Muscle layer of duodenum (tissue), 2 donors: ENCODE results near the gene ADAMTS9.

Source experiments
- H3K27ac ChIP-seq: one replicate; pipeline ENCODE4 v1.7.0; 2013; ENCODE audit warnings: mild to moderate bottlenecking, low read length
- H3K27me3 ChIP-seq: one replicate; pipeline ENCODE4 v1.7.0; 2013; ENCODE audit warnings: low read depth, mild to moderate bottlenecking, control low read depth, low read length
- H3K36me3 ChIP-seq, 2 donors: one replicate each; pipeline ENCODE4 v1.7.0; 2013; ENCODE audit warnings: low read length in 2 of 2, control low read depth in 1 of 2, mild to moderate bottlenecking in 1 of 2; ENCODE audit not compliant: insufficient read depth in 2 of 2, control insufficient read depth in 1 of 2
- H3K4me1 ChIP-seq, 2 donors: one replicate each; pipeline ENCODE4 v1.7.0; 2013; ENCODE audit warnings: low read length in 2 of 2, mild to moderate bottlenecking in 2 of 2, control low read depth in 1 of 2, moderate library complexity in 1 of 2; ENCODE audit not compliant: insufficient read depth in 2 of 2, control insufficient read depth in 1 of 2
- H3K4me3 ChIP-seq, 2 donors: one replicate each; pipeline ENCODE4 v1.7.0; 2013; ENCODE audit warnings: low read length in 2 of 2, low read depth in 1 of 2, mild to moderate bottlenecking in 1 of 2
- H3K9me3 ChIP-seq, 2 donors: one replicate each; pipeline ENCODE4 v1.7.0; 2013; ENCODE audit warnings: low read length in 2 of 2, control low read depth in 1 of 2, mild to moderate bottlenecking in 1 of 2; ENCODE audit not compliant: control insufficient read depth in 1 of 2
- donor health status: healthy.

Gene ADAMTS9

DNA sequence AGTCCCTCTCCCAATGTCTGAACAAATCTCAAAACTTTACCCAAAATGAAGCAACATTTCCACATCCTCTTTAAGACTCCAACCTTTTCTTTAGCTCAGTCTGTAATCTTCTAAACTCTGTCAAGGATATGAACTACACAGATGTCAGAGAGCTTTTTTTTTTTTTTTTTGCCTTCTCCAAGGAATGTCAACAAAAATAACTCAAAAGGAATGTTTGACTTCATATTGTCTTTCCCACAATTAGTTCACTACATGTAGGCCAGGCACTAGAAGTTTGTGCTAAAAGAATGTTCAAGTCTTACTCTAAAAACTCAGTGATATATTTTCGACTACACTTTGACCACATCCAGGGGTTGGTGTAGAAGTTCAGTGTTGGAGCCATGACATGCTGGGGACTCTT lies 37.1 kb downstream of the ADAMTS9 start:
- Histone ChIP-seq H3K36me3 (peaks cover 6 to 18% of the 10 kb centered on the region in 2 donors), H3K27ac (no peak overlapping the region), H3K4me1 (peaks cover 0 to 7% of the 10 kb centered on the region in 2 donors), H3K4me3 (no peak overlapping the region), H3K27me3 (no peaks in the 10 kb centered on the region), H3K9me3 (no peaks in the 10 kb centered on the region)

DNA sequence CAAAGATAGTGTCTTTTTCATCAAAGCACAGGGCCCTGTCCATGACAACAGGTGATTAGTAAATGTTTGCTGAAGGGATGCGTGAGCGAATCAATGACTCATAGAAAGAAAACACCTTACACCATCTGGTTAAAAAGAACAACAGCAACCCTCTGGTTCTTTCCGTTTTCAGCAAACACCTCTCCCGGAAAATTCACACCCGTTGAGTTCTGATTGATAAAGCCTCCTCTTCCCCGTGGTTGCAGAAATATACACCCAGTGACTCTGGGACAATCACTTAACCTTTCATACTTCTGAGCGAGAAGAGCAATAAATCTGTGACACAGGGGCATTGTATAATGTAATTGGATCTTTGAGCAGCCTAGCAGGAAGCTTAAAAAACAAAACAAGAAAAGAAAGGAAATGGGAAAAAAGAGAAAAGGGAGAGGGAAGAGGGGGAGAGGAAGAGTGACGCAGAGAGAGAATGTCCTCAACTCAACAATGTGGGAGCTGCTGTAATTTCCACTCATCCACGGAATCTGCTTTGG lies 37.6 kb downstream of the ADAMTS9 start:
- Histone ChIP-seq H3K27me3 (no peaks in the 10 kb centered on the region), H3K36me3 (peaks cover under 1 to 16% of the 10 kb centered on the region in 2 donors), H3K9me3 (no peaks in the 10 kb centered on the region), H3K4me1 (peaks cover 0 to 10% of the 10 kb centered on the region in 2 donors), H3K27ac (no peak overlapping the region), H3K4me3 (no peak overlapping the region)

DNA sequence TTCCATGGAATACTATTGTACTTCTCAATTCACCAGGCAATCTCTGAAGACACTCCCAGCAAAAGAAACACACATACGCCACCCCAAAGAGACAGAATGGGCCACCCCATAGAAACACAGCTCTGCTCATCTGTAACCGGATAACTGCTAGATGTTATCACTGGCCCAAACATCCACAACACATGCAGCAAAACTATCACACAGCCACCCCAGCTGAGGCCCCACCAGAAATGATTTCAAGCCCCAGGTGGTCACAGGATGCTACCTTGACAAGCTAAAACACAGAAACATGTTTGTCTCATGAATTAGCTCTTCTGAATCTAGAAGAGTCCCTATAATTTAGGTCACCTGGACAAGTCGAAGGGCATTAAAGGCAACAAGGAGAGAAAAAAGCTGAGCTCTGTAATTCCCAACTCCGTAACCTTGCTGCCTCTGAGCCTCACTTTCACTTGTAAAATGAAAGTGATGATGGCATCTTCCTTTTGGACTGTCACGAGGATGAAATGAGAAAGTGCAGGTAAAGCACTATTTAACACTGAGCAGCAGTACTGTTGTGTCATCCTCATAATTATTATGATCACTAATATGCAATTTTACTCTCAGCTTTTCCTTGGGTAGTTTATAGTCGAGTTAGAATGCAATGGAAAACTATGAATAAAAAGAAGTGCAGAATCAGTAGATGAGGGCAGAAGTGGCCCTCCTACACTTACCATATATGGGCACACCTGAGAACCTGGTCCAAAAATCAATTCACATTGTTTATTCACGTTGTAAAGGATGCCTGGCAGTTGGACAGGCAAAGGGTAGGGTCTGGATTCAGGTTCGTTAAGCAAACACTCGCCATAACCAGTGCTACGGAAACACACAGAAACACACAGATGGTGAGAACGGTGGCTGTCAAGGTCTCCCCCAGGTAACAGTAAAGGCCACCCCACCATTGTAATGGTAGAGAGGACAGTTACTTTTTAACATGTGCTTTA lies 38.6 kb downstream of the ADAMTS9 start:
- Histone ChIP-seq H3K27me3 (no peaks in the 10 kb centered on the region), H3K27ac (no peak overlapping the region), H3K4me1 (peaks cover 0 to 10% of the 10 kb centered on the region in 2 donors), H3K36me3 (peaks cover 0 to 9% of the 10 kb centered on the region in 2 donors), H3K4me3 (no peak overlapping the region), H3K9me3 (no peaks in the 10 kb centered on the region)

DNA sequence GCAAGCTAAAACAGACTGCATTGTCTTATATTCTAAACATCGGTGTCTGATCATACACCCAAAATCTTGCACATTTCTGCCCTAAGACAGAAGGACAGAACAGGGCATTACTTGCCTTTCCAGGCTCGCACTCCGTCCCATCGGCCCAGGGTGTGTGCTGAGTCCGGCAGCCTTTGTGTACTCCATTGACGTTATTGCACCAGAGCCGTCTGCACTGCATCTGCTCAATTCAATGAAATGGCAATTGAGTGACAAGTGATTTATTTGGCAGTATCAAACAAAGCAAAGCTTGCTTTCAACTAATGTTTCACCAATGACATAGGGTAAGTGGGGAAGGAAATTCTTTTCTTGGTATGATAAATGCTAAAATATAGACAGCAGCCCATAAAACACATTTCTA lies 40.0 kb downstream of the ADAMTS9 start:
- Histone ChIP-seq H3K4me1 (peaks cover 0 to 10% of the 10 kb centered on the region in 2 donors), H3K36me3 (peaks cover 0 to 4% of the 10 kb centered on the region in 2 donors), H3K9me3 (no peaks in the 10 kb centered on the region), H3K27ac (no peak overlapping the region), H3K27me3 (no peaks in the 10 kb centered on the region), H3K4me3 (no peak overlapping the region)

DNA sequence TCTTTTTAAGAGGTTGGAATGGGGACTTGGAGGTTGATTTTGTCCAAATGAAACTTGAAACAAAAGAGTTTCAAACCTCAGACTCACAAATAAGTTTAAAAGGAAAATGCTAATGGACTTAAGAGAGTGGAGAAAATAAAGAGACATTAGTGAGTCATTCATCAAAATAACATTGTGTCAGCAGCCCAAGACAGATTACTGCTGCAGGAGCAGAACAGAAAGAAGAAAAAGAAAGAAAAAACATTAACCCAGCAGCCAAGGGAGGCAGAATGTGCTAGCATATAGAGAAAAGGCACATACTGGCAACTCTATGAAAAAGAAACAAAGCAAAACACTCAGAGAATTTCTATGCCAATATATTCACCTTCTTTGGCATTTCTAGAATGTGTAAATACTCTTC lies 42.6 kb downstream of the ADAMTS9 start:
- Histone ChIP-seq H3K4me1 (peaks cover 0 to 5% of the 10 kb centered on the region in 2 donors), H3K27me3 (no peaks in the 10 kb centered on the region), H3K36me3 (peaks cover 0 to under 1% of the 10 kb centered on the region in 2 donors), H3K9me3 (no peaks in the 10 kb centered on the region), H3K27ac (no peak overlapping the region), H3K4me3 (no peak overlapping the region)

DNA sequence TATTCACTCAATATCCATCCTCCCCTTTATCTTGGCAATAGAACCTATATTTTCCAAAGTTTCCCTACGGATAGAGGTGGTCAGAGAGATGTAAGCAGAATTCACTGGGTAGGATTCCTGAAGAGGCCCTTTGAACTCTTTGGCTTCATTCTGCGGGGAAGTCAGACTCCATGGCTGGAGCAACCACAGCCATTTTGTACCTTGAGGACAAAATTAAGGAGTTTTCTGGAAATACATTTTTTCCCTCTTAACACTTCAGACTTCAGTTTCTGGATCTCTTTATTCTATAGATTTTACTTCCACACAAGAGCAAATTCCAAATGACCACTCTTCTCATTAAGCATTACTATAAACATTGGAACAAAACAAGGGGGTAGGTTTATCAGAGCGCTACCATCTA lies 43.3 kb downstream of the ADAMTS9 start:
- no peaks in the 10 kb centered on the region for H3K27me3 ChIP-seq
- peaks cover 0 to 5% of the 10 kb centered on the region in 2 donors for H3K4me1 ChIP-seq
- no peaks in the 10 kb centered on the region for H3K36me3 ChIP-seq
- no peak overlapping the region for H3K27ac ChIP-seq
- no peak overlapping the region for H3K4me3 ChIP-seq
- no peaks in the 10 kb centered on the region for H3K9me3 ChIP-seq

DNA sequence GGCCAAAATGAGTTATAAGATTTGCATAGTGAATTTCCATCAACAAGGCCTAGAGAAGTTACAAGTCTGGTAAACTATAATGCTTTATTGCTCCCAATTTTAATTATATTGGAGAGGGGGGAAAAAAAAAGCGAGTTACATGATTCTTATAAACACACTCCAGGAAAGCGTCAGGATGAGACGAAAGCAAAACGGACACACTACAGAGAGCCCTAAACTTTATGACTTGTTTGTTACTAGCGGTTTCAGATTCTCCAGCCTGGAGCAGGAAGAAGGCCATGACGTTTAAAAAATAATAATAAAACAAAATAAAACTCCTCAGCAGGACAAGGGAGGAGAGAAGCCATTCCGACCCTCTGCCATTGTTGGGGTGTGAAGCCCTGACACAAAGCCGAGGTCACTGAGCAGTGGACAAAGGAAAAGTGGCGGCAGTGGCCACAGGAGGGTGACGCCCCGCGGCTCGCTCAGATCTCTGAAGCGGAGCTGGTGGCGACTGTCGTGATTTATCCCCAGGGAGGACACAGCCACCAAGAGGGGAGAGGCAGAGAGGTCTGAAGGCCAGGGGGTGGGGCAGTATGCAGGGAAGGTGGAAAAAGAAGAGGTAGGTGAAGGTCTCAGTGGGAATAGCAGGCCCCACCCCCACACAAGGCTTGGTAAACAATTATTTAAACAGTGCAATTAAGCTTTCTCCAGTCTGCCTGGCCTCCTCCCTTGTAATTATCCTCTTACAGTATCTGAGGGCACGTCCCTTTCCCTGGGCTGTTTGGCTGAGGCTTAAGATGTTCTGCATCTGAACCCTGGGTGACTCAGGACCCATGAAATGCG lies 45.3 kb downstream of the ADAMTS9 start:
- H3K36me3 ChIP-seq, result no peaks in the 10 kb centered on the region
- H3K4me1 ChIP-seq, result peaks cover 0 to 5% of the 10 kb centered on the region in 2 donors
- H3K9me3 ChIP-seq, result no peaks in the 10 kb centered on the region
- H3K27ac ChIP-seq, result no peak overlapping the region
- H3K27me3 ChIP-seq, result no peaks in the 10 kb centered on the region
- no peak overlapping the region for H3K4me3 ChIP-seq

DNA sequence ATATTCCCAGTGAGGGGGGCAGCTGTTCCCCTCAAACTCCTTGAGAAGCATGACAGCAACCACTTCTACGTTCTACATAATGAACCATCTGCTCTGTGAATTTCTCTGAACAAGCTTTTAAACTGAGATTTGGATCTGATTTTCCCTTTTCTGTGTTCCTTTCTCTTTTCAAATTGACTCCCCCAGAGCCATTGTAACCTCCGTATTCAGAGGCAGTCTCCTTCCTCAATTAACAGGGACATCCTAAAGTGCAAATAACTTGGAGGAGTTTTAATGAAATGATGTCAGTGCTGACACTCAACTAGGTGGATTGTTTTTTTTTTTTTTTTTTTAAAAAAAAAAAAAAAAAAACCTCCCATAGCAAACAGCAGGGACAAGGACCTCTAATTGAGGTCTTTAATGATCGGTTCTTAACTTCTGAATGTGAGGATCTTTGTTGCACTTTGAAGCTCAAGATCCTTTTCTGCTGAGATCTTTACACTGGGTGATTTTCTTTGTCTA lies 48.8 kb downstream of the ADAMTS9 start:
- H3K36me3 ChIP-seq, result no peaks in the 10 kb centered on the region
- no peak overlapping the region for H3K27ac ChIP-seq
- H3K9me3 ChIP-seq, result no peaks in the 10 kb centered on the region
- H3K4me1 ChIP-seq, result no peaks in the 10 kb centered on the region
- no peaks in the 10 kb centered on the region for H3K27me3 ChIP-seq
- H3K4me3 ChIP-seq, result no peak overlapping the region

DNA sequence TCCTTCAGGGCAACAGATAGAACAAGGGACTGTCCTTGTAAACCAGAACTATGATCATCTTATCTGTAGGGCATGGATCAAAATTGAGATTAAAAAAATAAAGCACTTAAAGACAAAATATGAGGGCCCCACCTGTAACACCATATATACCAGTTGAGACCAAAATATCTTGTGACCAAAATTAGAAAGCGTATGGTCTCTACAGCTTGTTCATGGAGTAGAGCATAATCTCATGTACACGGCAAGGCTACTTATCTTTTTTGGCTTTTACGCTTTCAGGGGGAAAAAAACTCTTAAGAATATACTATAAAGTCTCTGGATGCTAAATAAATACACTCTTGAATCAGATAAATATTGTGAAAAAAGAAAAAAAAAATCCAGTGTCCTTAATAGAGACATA lies 49.3 kb downstream of the ADAMTS9 start:
- Histone ChIP-seq H3K27ac (no peak overlapping the region), H3K4me3 (no peak overlapping the region), H3K27me3 (no peaks in the 10 kb centered on the region), H3K36me3 (no peaks in the 10 kb centered on the region), H3K9me3 (no peaks in the 10 kb centered on the region), H3K4me1 (no peaks in the 10 kb centered on the region)

DNA sequence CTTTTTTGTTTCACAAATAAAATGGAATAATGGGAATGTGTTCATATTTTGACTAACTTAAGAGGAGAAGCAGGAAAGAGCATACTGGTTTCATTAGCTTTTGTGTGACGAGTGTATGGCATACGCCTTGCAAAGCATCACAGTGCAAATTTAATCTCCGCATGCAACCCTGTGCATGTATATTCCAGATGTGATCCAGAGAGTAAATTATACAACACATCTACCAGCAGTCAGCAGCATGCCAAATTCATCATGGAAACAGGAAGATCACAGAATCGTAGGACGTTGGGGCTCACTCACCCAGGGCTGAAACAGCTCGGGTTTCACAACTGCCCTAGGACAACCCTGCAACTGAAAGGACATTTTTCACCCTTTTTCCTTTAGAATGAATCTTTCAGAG lies 53.4 kb downstream of the ADAMTS9 start:
- no peak overlapping the region for H3K4me3 ChIP-seq
- H3K27me3 ChIP-seq, result no peaks in the 10 kb centered on the region
- no peaks in the 10 kb centered on the region for H3K9me3 ChIP-seq
- H3K36me3 ChIP-seq, result peaks cover 7 to 8% of the 10 kb centered on the region in 2 donors
- H3K27ac ChIP-seq, result no peak overlapping the region
- no peaks in the 10 kb centered on the region for H3K4me1 ChIP-seq

DNA sequence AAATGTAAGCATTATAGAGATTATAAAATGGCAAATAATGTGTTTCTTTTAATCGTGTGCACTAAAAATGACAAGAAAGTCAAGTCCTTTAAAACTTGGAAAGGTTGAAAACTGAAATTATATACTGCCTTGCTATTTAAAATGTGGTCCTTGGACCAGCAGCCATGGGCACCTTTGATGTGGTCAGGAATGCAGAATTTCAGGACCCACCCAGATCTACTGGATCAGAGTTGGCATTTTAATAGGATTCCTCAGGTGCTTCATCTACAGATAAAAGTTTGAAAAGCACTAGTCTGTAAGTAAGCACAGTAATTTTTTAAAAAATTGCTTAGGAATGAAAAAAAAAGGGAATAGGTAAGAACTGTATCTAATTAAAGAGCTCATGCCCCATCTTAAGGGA lies 55.8 kb downstream of the ADAMTS9 start:
- Histone ChIP-seq H3K27ac (no peak overlapping the region), H3K4me1 (no peaks in the 10 kb centered on the region), H3K4me3 (no peak overlapping the region), H3K27me3 (no peaks in the 10 kb centered on the region), H3K9me3 (no peaks in the 10 kb centered on the region), H3K36me3 (peaks cover 7 to 15% of the 10 kb centered on the region in 2 donors)
